Thyroid gland (tissue), 4 donors: ENCODE measurements around the gene VOPP1.

Source experiments
- POLR2A ChIP-seq, 2 donors: fragments of 450-650 bp; IDR thresholded peaks; one replicate each; pipeline ENCODE4 v1.6.1; 2017; ENCODE audit warnings: antibody characterized with exemption in 2 of 2, mild to moderate bottlenecking in 2 of 2, moderate library complexity in 1 of 2
- TF ChIP-seq, protein P1 (sequence below), 6 experiments: fragments of 200-600 bp in 3 of 6; fragments of 450-650 bp in 3 of 6; sonication (generic) in 3 of 6; IDR thresholded peaks; one replicate each; pipeline ENCODE4 v1.5.1; 2016 to 2019; ENCODE audit warnings: antibody characterized with exemption in 6 of 6, mild to moderate bottlenecking in 2 of 6, inconsistent platforms in 1 of 6, moderate library complexity in 1 of 6

DNA sequence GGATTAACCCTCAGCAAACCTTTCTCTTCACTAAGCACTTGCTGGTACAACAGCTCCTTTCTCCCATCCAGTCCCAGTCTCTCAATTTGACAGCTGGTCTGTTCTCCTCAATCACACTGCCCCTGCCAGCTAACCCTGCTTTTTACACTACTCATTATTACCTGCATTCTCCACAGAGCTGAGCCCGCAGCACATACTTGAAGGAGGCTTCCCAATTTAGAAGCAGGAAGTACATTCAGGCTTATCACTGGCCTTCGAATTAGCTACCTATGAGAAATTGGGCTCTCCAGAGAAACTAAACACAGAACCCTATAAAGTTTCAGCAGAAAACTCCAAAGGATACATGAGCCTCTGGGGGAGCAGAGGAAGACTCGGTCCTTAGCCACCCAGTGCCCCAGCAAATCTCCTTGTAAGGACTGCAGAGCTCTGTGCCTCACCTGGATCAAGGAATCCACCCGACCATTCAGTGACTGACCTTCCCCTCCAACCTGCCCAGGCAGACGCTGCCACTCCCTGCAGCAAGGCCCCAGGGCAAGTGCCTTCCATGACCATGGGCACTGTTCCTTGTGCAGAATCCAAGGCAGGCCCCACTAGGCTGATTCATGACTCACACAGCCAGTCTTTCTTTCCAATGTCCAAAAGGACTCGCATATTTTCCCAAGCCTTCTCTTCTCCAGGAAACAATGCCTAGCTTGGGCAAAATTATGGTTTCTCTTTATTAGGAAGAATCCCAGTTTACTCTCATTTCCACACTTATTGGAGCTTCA is 68.0 kb downstream of the VOPP1 start:
- TF ChIP-seq, protein P1, sequence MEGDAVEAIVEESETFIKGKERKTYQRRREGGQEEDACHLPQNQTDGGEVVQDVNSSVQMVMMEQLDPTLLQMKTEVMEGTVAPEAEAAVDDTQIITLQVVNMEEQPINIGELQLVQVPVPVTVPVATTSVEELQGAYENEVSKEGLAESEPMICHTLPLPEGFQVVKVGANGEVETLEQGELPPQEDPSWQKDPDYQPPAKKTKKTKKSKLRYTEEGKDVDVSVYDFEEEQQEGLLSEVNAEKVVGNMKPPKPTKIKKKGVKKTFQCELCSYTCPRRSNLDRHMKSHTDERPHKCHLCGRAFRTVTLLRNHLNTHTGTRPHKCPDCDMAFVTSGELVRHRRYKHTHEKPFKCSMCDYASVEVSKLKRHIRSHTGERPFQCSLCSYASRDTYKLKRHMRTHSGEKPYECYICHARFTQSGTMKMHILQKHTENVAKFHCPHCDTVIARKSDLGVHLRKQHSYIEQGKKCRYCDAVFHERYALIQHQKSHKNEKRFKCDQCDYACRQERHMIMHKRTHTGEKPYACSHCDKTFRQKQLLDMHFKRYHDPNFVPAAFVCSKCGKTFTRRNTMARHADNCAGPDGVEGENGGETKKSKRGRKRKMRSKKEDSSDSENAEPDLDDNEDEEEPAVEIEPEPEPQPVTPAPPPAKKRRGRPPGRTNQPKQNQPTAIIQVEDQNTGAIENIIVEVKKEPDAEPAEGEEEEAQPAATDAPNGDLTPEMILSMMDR (IDR thresholded peaks at IDR 0.05): no peak
- no peak for TF ChIP-seq POLR2A (IDR thresholded peaks at IDR 0.05)
